H9 (cell line): ENCODE measurements around the gene KIF22. TPM values are rescaled to one million over a fixed set of nuclear protein-coding genes. Genes with fewer than 3 reads are reported as not detected.

Source experiments
- DNase-seq: peaks from one replicate; pipeline ENCODE4 v3.0.0-alpha.2; 2017
- H2AFZ ChIP-seq: one replicate; pipeline ENCODE4 v1.6.1; 2013; ENCODE audit warnings: mild to moderate bottlenecking, low read length, control low read depth, moderate library complexity
- H2AK5ac ChIP-seq: 2 replicates; pipeline ENCODE4 v1.6.1; 2013; ENCODE audit warnings: low read length, control low read depth, mixed read lengths; ENCODE audit not compliant: insufficient read length
- H2BK120ac ChIP-seq: one replicate; pipeline ENCODE4 v1.6.1; 2013; ENCODE audit warnings: low read depth, mild to moderate bottlenecking, low read length, control low read depth, inconsistent platforms; ENCODE audit not compliant: poor library complexity, severe bottlenecking
- H2BK12ac ChIP-seq: 2 replicates; pipeline ENCODE4 v1.6.1; 2013; ENCODE audit warnings: low read length, control low read depth, mixed read lengths, low read depth; ENCODE audit not compliant: insufficient read length
- H2BK15ac ChIP-seq: 2 replicates; pipeline ENCODE4 v1.6.1; 2013; ENCODE audit warnings: low read depth, low read length, control low read depth
- H2BK20ac ChIP-seq: one replicate; pipeline ENCODE4 v1.6.1; 2013; ENCODE audit warnings: low read depth, mild to moderate bottlenecking, low read length, control low read depth, inconsistent platforms; ENCODE audit not compliant: poor library complexity, severe bottlenecking
- H2BK5ac ChIP-seq: 2 replicates; pipeline ENCODE4 v1.6.1; 2013; ENCODE audit warnings: low read length, control low read depth, mixed read lengths; ENCODE audit not compliant: insufficient read length
- H3K14ac ChIP-seq: 2 replicates; pipeline ENCODE4 v1.6.1; 2013; ENCODE audit warnings: low read length, control low read depth; ENCODE audit not compliant: insufficient read depth
- H3K18ac ChIP-seq: 2 replicates; pipeline ENCODE4 v1.6.1; 2013; ENCODE audit warnings: low read depth, mild to moderate bottlenecking, mixed read lengths, low read length, control low read depth; ENCODE audit not compliant: insufficient read length
- H3K23ac ChIP-seq: 2 replicates; pipeline ENCODE4 v1.6.1; 2013; ENCODE audit warnings: low read length, control low read depth, mixed read lengths, low read depth; ENCODE audit not compliant: insufficient read length
- H3K23me2 ChIP-seq: 2 replicates; pipeline ENCODE4 v1.6.1; 2013; ENCODE audit warnings: low read depth, mild to moderate bottlenecking, mixed read lengths, low read length, control low read depth; ENCODE audit not compliant: insufficient read length, poor library complexity, severe bottlenecking
- H3K27ac ChIP-seq: 2 replicates; pipeline ENCODE4 v1.5.1; 2013; ENCODE audit warnings: low read length, control low read depth, mixed read lengths, low read depth; ENCODE audit not compliant: insufficient read length
- H3K27me3 ChIP-seq: 2 replicates; pipeline ENCODE4 v1.6.1; 2013; ENCODE audit warnings: low read length, control low read depth, inconsistent platforms; ENCODE audit not compliant: insufficient read depth
- H3K4ac ChIP-seq: 2 replicates; pipeline ENCODE4 v1.6.1; 2013; ENCODE audit warnings: low read depth, mild to moderate bottlenecking, control low read depth, inconsistent platforms, low read length, moderate library complexity
- H3K4me1 ChIP-seq: 2 replicates; pipeline ENCODE4 v1.6.1; 2013; ENCODE audit warnings: low read length, control low read depth, inconsistent platforms; ENCODE audit not compliant: insufficient read depth
- H3K4me2 ChIP-seq: 2 replicates; pipeline ENCODE4 v1.6.1; 2013; ENCODE audit warnings: low read length, control low read depth, mixed read lengths; ENCODE audit not compliant: insufficient read length, insufficient read depth
- H3K56ac ChIP-seq: 2 replicates; pipeline ENCODE4 v1.6.1; 2013; ENCODE audit warnings: low read depth, mild to moderate bottlenecking, mixed read lengths, low read length, control low read depth; ENCODE audit not compliant: insufficient read length
- H3K79me1 ChIP-seq: 2 replicates; pipeline ENCODE4 v1.6.1; 2013; ENCODE audit warnings: low read depth, mild to moderate bottlenecking, moderate library complexity, low read length, control low read depth, inconsistent platforms; ENCODE audit not compliant: insufficient read depth, poor library complexity, severe bottlenecking
- H3K79me2 ChIP-seq: 2 replicates; pipeline ENCODE4 v1.6.1; 2013; ENCODE audit warnings: low read length, control low read depth, inconsistent platforms; ENCODE audit not compliant: insufficient read depth
- H3K9ac ChIP-seq: 2 replicates; pipeline ENCODE4 v1.6.1; 2013; ENCODE audit warnings: low read length, control low read depth, mixed read lengths; ENCODE audit not compliant: insufficient read length; ENCODE audit errors: extremely low read depth
- H3K9me3 ChIP-seq: one replicate; pipeline ENCODE4 v1.6.1; 2013; ENCODE audit warnings: low read depth, low read length, inconsistent platforms; ENCODE audit not compliant: control insufficient read depth
- H3T11ph ChIP-seq: one replicate; pipeline ENCODE4 v1.6.1; 2013; ENCODE audit warnings: mild to moderate bottlenecking, low read length, control low read depth, inconsistent platforms
- H4K20me1 ChIP-seq: one replicate; pipeline ENCODE4 v1.6.1; 2013; ENCODE audit not compliant: control insufficient read depth, insufficient read length, insufficient read depth
- H4K5ac ChIP-seq: 2 replicates; pipeline ENCODE4 v1.6.1; 2013; ENCODE audit warnings: low read depth, mild to moderate bottlenecking, mixed read lengths, low read length, control low read depth; ENCODE audit not compliant: insufficient read length
- H4K8ac ChIP-seq: replicated peaks from 2 replicates; pipeline ENCODE4 v1.6.1; 2013; ENCODE audit warnings: low read length, control low read depth, mixed read lengths, low read depth; ENCODE audit not compliant: insufficient read length
- H4K91ac ChIP-seq: 2 replicates; pipeline ENCODE4 v1.6.1; 2013; ENCODE audit warnings: low read depth, mild to moderate bottlenecking, moderate library complexity, mixed read lengths, low read length, control low read depth; ENCODE audit not compliant: insufficient read length
- H3K27ac Mint-ChIP-seq, 3 experiments: 2 replicates in 2 of 3; 3 replicates in 1 of 3; pipeline ENCODE4 v1.8.0; 2020 to 2021; ENCODE audit warnings: mixed read lengths in 3 of 3, mild to moderate bottlenecking in 1 of 3, moderate library complexity in 1 of 3
- H3K27me3 Mint-ChIP-seq: 2 replicates; pipeline ENCODE4 v1.8.0; 2021; ENCODE audit warnings: low read depth, mild to moderate bottlenecking, moderate library complexity, mixed read lengths
- H3K36me3 Mint-ChIP-seq, 3 experiments: 2 replicates in 2 of 3; 3 replicates in 1 of 3; pipeline ENCODE4 v1.8.0; 2020 to 2021; ENCODE audit warnings: low read depth in 3 of 3, mixed read lengths in 3 of 3; ENCODE audit not compliant: insufficient read depth in 1 of 3
- H3K4me1 Mint-ChIP-seq, 2 experiments: 2 replicates each; pipeline ENCODE4 v1.8.0; 2020; ENCODE audit warnings: mixed read lengths in 2 of 2
- H3K4me3 Mint-ChIP-seq, 2 experiments: 2 replicates in 1 of 2; 3 replicates in 1 of 2; pipeline ENCODE4 v1.8.0; 2020 to 2021; ENCODE audit warnings: mild to moderate bottlenecking in 2 of 2, mixed read lengths in 2 of 2, moderate library complexity in 1 of 2
- H3K9me3 Mint-ChIP-seq, 2 experiments: 2 replicates in 1 of 2; 3 replicates in 1 of 2; pipeline ENCODE4 v1.8.0; 2020; ENCODE audit warnings: mild to moderate bottlenecking in 2 of 2, mixed read lengths in 2 of 2, moderate library complexity in 1 of 2
- CTCF ChIP-seq: fragments of 200-600 bp; sonication (generic); conservative IDR thresholded peaks from 3 replicates; pipeline ENCODE4 v1.8.0; 2021; ENCODE audit warnings: antibody characterized with exemption, mild to moderate bottlenecking
- WGBS: extraction: QIAGEN DNeasy Blood & Tissue Kit; methylation state at CpG from one replicate; pipeline ENCODE4 v1.1.7; 2013; ENCODE audit warnings: missing lambda C conversion rate, low lambda C conversion rate, mixed read lengths; ENCODE audit not compliant: insufficient read length; ENCODE audit errors: extremely low coverage; 5-methylcytosine and 5-hydroxymethylcytosine counted together
- total RNA-seq: library from RNA; stranded (reverse); gene quantifications from 2 replicates; pipeline ENCODE4 v1.2.1, GENCODE V29; 2021

The KIF22 gene
- total RNA-seq, 1 experiment from 2014 or later: 151 TPM

GRCh38 chr16:29830774-29831173 lies 40.2 kb downstream of the KIF22 start:
- Mint-ChIP-seq H3K4me3 (no peak overlapping the region), H3K9me3 (no peaks in the 10 kb centered on the region), H3K4me1 (peaks cover 3 to 5% of the 10 kb centered on the region in 2 experiments), H3K36me3 (no peaks in the 10 kb centered on the region), H3K27me3 (no peaks in the 10 kb centered on the region; the same call in 1 of the 2 replicates), H3K27ac (no peak overlapping the region)
- TF ChIP-seq CTCF: no peak
- Histone ChIP-seq H3K23me2 (peaks cover 4% of the 10 kb centered on the region), H3K79me2 (no peaks in the 10 kb centered on the region), H3K9ac (no peak overlapping the region), H4K20me1 (no peaks in the 10 kb centered on the region), H3K14ac (no peak overlapping the region), H2BK20ac (no peak overlapping the region), H3K27ac (no peak overlapping the region), H3K9me3 (no peaks in the 10 kb centered on the region), H3K23ac (no peak overlapping the region), H3K79me1 (no peaks in the 10 kb centered on the region), H3K56ac (no peak overlapping the region), H4K91ac (no peak overlapping the region), H3T11ph (no peak overlapping the region), H2BK5ac (no peak overlapping the region), H2BK120ac (no peak overlapping the region), H3K27me3 (no peaks in the 10 kb centered on the region), H3K4me1 (peaks cover 2% of the 10 kb centered on the region; the same call in 1 of the 2 replicates), H2BK12ac (no peak overlapping the region), H2AK5ac (no peak overlapping the region), H3K4ac (no peak overlapping the region), H2BK15ac (no peak overlapping the region), H3K18ac (no peak overlapping the region), H3K4me2 (no peak overlapping the region), H2AFZ (no peak overlapping the region), H4K8ac (no peak overlapping the region), H4K5ac (no peak overlapping the region)
- DNase-seq: no peak
- no CpG with 5 or more reads among the region's 11 CpGs for WGBS
